LNCAP (cell line): ENCODE results near the gene TH.

Experiments used
- CTCF ChIP-seq: fragments of 450-650 bp; IDR thresholded peaks from 2 replicates; pipeline ENCODE4 v1.5.1; 2017; ENCODE audit warnings: mild to moderate bottlenecking

TH gene

DNA sequence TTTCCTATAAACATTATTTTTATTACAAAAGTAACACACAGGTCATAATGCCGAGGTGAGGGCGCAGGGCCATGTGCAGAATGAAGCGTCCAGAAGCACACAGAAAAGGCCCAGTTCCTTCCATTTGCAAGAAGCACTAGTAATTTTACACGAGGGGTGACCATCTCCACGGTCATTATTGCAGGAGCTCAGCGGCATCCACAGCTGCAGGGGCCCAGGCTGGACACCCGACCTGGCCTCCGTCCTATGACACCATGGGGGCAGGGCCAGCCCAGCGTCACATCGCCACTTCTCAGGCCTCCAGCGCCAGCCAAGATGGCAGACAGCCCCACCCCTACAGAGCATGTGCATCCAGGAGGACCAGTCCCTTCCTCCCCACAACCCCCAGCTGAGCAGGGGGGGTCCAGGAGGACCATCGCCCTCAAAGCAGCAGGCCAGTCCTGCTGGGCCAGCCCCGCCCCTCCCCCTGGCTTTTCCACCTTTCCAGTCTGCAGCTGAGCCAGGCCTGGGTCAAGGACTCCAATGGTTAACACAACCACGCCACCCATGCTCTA lies 35.9 kb downstream of the TH start:
- no peak for TF ChIP-seq CTCF

DNA sequence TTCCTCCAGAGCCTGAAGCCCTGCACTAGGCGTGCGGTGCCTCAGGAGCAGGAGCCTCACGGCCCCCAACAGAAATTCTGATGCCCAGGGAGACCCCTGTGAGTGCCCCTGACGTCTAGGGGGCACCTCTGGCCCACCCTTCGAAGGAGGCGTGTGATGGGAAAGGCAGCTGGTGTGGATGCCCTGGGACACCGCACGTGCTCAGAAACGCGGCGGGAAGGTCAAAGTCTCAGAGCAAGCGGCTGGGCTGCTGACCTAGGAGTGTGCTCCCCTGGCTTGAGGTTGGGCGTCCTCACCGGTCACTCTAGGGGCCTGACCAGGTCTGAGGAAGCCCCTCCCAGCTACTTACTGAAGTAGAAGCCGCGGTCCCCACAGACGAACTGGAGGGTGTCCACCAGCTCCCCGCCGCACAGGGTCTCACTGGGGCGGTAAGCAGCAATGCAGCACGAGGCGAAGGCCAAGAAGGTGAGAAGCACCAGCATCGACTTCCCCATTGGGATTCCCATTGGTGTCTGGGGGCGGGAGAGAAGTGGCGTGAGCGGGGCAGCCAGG lies 36.5 kb downstream of the TH start:
- TF ChIP-seq CTCF: no peak

- TF ChIP-seq CTCF: no peak
Measured at GRCh38 chr11:2134022-2135010, 37.3 kb downstream of the TH start.

GRCh38 chr11:2133241-2134021 lies 38.2 kb downstream of the TH start:
- no peak for TF ChIP-seq CTCF

DNA sequence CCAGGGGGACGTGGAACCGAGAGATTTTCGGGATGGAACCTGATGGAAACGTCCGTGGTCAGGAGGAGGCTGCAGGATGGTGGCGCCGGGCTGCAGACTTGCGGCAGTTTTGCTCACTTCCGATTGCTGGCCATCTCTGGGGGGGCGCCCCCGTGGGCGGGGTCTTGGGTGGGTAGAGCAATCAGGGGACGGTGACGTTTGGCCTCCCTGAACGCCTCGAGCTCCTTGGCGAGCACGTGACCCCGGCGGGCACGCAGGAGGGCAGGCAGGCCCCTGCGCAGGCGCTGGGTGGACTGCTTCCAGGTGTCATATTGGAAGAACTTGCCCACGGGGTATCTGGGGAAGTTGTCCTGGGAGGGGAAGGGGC lies 38.8 kb downstream of the TH start:
- TF ChIP-seq CTCF: no peak

GRCh38 chr11:2132246-2132645 lies 39.4 kb downstream of the TH start:
- no peak for TF ChIP-seq CTCF

- TF ChIP-seq CTCF: no peak
Measured at GRCh38 chr11:2131371-2132236, 40.0 kb downstream of the TH start.
